ENCODE measurements around the gene GBX2. TPM values are rescaled to one million over a fixed set of nuclear protein-coding genes. Genes with fewer than 3 reads are reported as not detected.

GBX2 gene
- total and polyA plus RNA-seq, 10 of the 15 experiments (the other 5 are each of a cell fraction or from before 2014, with no cell fraction given): not detected

DNA sequence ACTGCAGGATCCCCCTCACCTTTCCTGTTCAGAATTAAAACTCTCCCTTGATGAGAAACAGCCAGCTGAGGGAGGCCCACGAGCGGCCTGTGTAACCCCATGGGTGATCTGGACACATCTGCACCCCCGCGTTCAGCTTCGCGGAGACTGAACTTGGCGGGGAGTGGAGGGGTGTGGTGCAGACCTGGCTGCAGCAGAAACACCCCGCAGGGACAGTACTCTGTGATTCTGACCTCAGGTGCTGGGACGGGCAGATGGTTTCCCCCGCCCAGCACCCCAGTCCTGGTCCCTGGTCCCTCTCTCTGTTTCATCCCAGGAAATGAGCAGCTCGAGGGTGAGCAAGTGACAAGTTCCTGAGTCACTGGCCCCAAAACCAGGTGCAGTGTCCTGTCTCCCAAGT is 41.2 kb downstream of the GBX2 start:
- SMC1A ChIA-PET (ENCODE audit: uncharacterized antibody, unreplicated experiment): no interaction called here
- ATAC-seq (no peak), DNase-seq (ENCODE audit: low read depth, low spot score) (no peak), FAIRE-seq (no peak)
- Histone ChIP-seq H2AFZ (ENCODE audit: control insufficient read depth, low read depth, low read length) (no peak overlapping the region), H3K9ac (ENCODE audit: control insufficient read depth, insufficient read depth, low read length) (no peak overlapping the region), H3K79me2 (ENCODE audit: control insufficient read depth, insufficient read depth, low read length) (no peaks in the 10 kb centered on the region), H3K27me3 (replicated peaks in 1 of 2; ENCODE audit: control insufficient read depth in 2 of 2, insufficient read depth in 2 of 2, low read length in 1 of 2) (no peaks in the 10 kb centered on the region), H3K27ac (ENCODE audit: control insufficient read depth, insufficient read depth) (no peak overlapping the region), H4K20me1 (ENCODE audit: control insufficient read depth, insufficient read depth) (no peaks in the 10 kb centered on the region), H3K36me3 (ENCODE audit: control insufficient read depth in 2 of 2, insufficient read depth in 2 of 2, low read length in 1 of 2) (no peaks in the 10 kb centered on the region), H3K4me3 (no peak overlapping the region), H3K4me2 (ENCODE audit: control insufficient read depth, insufficient read depth) (no peak overlapping the region), H3K9me3 (replicated peaks; ENCODE audit: control insufficient read depth, insufficient read depth, low read length) (no peaks in the 10 kb centered on the region), H3K4me1 (ENCODE audit: control insufficient read depth, insufficient read depth, low read length) (no peaks in the 10 kb centered on the region; the same call in 1 of the 2 replicates)
- POLR2A ChIA-PET: no interaction called here
- RAD21 ChIA-PET (ENCODE audit: unreplicated experiment): no interaction called here
- 58% methylated on average over 9 of the region's 11 CpGs for WGBS (ENCODE audit: insufficient coverage, insufficient replicate concordance, low lambda C conversion rate, missing lambda C conversion rate)
- in situ Hi-C loops (cut with MboI) (no loop called here), intact Hi-C loops (cut with micrococcal nuclease; ENCODE audit: unreplicated experiment) (no loop called here)
- TF ChIP-seq ZSCAN29 (IDR thresholded peaks at IDR 0.05): no peak
- CTCF ChIA-PET: no interaction called here
- no TSS peak for BruUV-seq (replicated peaks)

DNA sequence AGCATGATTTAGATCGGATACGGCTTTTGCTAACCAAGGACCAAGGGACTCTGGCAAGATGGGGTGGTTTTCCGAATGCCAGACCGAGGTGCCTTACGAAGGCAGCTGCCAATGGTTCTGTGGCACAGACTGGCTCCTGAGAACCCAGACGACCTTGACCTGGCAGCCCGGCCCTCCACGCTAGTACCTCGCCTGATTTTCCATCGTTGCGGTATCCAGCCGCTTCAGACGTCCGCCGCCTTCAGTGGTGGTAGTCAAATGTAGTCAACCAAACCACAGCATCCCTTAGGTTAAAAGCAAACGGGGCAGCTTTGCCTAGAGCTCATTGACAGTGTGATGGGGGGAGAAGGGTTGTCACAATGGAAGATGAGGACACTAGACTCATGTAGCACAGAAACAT is 42.6 kb downstream of the GBX2 start:
- Histone ChIP-seq H3K27ac (ENCODE audit: control insufficient read depth, insufficient read depth) (no peak overlapping the region), H3K4me1 (ENCODE audit: control insufficient read depth, insufficient read depth, low read length) (no peaks in the 10 kb centered on the region), H3K4me3 (no peak overlapping the region), H3K79me2 (ENCODE audit: control insufficient read depth, insufficient read depth, low read length) (no peaks in the 10 kb centered on the region), H3K36me3 (ENCODE audit: control insufficient read depth in 2 of 2, insufficient read depth in 2 of 2, low read length in 1 of 2) (no peaks in the 10 kb centered on the region), H3K4me2 (ENCODE audit: control insufficient read depth, insufficient read depth) (no peak overlapping the region), H3K9ac (ENCODE audit: control insufficient read depth, insufficient read depth, low read length) (no peak overlapping the region), H2AFZ (ENCODE audit: control insufficient read depth, low read depth, low read length) (no peak overlapping the region), H4K20me1 (ENCODE audit: control insufficient read depth, insufficient read depth) (no peaks in the 10 kb centered on the region), H3K27me3 (replicated peaks in 1 of 2; ENCODE audit: control insufficient read depth in 2 of 2, insufficient read depth in 2 of 2, low read length in 1 of 2) (no peaks in the 10 kb centered on the region), H3K9me3 (replicated peaks; ENCODE audit: control insufficient read depth, insufficient read depth, low read length) (no peaks in the 10 kb centered on the region)
- no peak for DNase-seq (ENCODE audit: low read depth, low spot score)
- no peak for ATAC-seq
- ChIA-PET CTCF (interaction anchor here (1.0 kb wide), 1 partner anchor 17 kb away, joined by 3 read pairs; no protein-coding TSS in a partner anchor), RAD21 (ENCODE audit: unreplicated experiment) (no interaction called here), POLR2A (no interaction called here), SMC1A (ENCODE audit: uncharacterized antibody, unreplicated experiment) (no interaction called here)
- 50% methylated on average over 16 of the region's 16 CpGs for WGBS (ENCODE audit: insufficient coverage, insufficient replicate concordance, low lambda C conversion rate, missing lambda C conversion rate)
- no peak for FAIRE-seq
- in situ Hi-C loops (cut with MboI) (no loop called here), intact Hi-C loops (cut with micrococcal nuclease; ENCODE audit: unreplicated experiment) (no loop called here)
- no TSS peak for BruUV-seq (replicated peaks)
- TF ChIP-seq CBFB (IDR thresholded peaks at IDR 0.05; ENCODE audit: low read depth): no peak
- TF ChIP-seq ZBTB33 (IDR thresholded peaks at IDR 0.05): no peak
- TF ChIP-seq MEF2B (IDR thresholded peaks at IDR 0.05; ENCODE audit: partially characterized antibody, poor library complexity, severe bottlenecking): no peak
- TF ChIP-seq CHD4 (IDR thresholded peaks at IDR 0.05): no peak
- TF ChIP-seq GATAD2B (conservative IDR thresholded peaks at IDR 0.05; ENCODE audit: low read depth): no peak
- no peak for TF ChIP-seq MTA3 (IDR thresholded peaks at IDR 0.05; ENCODE audit: borderline replicate concordance, low read length)
- TF ChIP-seq POU2F2 (IDR thresholded peaks at IDR 0.05; ENCODE audit: borderline replicate concordance, low read depth, low read length): no peak
- TF ChIP-seq ATF2 (IDR thresholded peaks at IDR 0.05; ENCODE audit: low read length): no peak
- no peak for TF ChIP-seq E2F4 (IDR thresholded peaks at IDR 0.05; ENCODE audit: low read depth, low read length)
- TF ChIP-seq BCLAF1 (IDR thresholded peaks at IDR 0.05): no peak
- TF ChIP-seq ATF7 (IDR thresholded peaks at IDR 0.05; ENCODE audit: low read depth): no peak

All from GM12878 (cell line).